ENCODE measurements around the gene CDK4. TPM values are rescaled to one million over a fixed set of nuclear protein-coding genes. Genes with fewer than 3 reads are reported as not detected.
A peak's percentile ranks its signal among the peaks of the same experiment; 100 is the strongest.

Gene CDK4
- total RNA-seq, 2 donors from 2014 or later = 111 to 278 TPM

DNA sequence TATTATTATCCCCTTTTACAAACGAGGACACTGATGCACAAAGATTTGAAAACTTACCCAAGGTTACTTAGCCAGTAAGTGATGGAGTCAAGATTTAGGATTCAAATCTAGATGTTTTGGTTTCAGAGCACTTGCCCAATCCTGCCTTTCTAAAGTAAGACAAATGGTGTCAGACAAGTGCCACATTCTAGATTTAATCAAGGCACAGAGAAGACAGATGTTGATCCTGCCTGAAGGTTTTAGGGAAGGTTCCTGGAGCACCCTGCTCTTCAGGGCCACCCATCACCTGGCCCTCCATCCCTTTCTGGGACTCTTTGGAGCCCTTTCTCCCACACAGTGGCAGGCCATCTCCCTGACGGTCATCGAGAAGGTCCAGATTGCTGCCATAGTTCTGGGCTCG, 5.7 kb upstream of the CDK4 start:
- Mint-ChIP-seq H3K9me3 (no peaks in the 10 kb centered on the region), H3K27me3 (no peaks in the 10 kb centered on the region), H3K27ac (no peak overlapping the region), H3K4me1 (ENCODE audit: low read depth in 2 of 2) (peaks cover 38 to 50% of the 10 kb centered on the region in 2 donors), H3K36me3 (no peaks in the 10 kb centered on the region), H3K4me3 (no peak overlapping the region)
- no peak for DNase-seq (ENCODE audit: low spot score)
- ATAC-seq = no peak

DNA sequence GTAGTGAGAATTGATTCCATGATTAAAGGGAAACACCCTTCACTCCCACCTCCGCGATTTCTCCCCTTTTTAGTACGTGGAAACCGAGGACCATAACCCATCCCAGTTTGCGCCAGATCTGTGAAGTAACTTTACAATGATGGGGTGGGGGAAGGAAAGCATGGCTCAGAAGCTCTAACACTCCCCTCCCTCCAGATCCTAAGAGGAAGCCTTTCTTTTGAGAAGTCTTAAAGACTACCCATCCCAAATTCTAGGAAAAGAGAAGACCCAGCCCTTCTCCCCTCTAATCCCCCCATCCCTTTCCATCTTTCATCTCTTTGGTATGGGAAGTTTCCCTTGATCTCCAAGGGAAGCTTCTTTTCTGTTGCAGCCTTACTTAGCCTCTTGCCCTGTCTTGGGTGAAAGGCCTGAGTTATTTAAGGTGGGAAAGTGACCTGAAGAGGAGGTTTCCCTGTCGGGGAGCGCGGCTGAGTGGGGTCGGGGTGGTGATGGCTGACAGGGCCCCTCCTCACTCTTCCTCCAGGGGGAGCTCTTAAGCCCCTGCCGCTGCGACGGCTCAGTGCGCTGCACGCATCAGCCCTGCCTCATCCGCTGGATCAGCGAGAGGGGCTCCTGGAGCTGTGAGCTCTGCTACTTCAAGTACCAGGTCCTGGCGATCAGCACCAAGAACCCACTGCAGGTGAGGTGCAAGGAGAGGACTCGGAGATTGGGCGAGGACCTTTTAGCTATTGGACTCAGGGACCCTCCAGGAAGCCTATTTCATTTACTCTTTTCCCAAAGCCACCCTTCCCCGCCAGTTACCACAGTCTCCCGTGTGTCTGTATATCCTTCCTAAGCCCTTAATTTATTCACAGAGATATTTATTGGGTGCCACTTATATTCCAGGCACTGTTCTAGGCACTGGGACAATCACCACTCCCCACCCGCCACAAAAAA, 4.6 kb upstream of the CDK4 start:
- DNase-seq (ENCODE audit: low spot score) (peak; percentile 76), ATAC-seq (peak in 1 of 2 donors; percentile 31)
- no peaks in the 10 kb centered on the region for H3K9me3 Mint-ChIP-seq
- H3K4me1 Mint-ChIP-seq (ENCODE audit: low read depth in 2 of 2) = peaks cover 45 to 56% of the 10 kb centered on the region in 2 donors
- H3K27me3 Mint-ChIP-seq = no peaks in the 10 kb centered on the region
- peaks cover 3% of the 10 kb centered on the region for H3K36me3 Mint-ChIP-seq
- peak overlapping the region; percentile 88 for H3K4me3 Mint-ChIP-seq
- H3K27ac Mint-ChIP-seq = peak overlapping the region; percentile 63 to 86

DNA sequence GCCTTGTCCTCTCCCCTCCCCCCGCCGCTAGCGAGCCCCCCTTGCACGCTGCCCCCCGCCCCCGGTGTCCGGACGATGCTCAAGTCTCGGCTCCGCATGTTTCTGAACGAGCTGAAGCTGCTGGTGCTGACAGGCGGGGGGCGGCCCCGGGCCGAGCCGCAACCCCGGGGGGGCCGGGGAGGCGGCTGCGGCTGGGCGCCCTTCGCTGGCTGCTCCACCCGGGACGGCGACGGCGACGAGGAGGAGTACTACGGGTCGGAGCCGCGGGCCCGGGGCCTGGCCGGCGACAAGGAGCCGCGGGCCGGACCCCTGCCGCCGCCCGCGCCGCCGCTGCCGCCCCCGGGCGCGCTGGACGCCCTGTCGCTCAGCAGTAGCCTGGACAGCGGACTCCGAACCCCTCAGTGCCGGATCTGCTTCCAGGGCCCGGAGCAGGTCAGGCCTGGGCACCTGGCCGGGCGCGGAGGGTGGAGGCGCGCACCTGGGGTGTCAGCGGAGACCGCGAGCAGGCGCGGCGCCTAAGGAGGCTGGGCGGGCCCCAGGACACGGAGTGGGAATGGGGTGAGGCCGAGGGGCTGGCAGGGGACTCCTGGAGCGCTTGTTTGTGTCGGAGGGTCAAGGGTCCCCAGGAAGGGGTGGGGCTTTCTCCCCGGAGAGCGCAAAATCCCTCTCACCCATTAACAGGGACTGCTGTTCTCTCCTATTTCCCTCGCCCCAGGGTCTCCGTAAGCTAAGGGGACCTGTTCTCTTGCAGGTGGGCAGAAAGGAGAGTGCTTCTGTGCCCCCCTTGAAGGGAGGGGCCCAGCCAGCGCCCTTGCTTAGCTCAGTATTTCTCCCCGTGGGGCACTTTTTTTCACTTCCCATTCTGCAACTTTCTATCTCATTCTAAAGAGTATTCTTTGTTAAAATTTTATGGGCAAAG, 3.6 kb upstream of the CDK4 start:
- Mint-ChIP-seq H3K36me3 (peaks cover 9% of the 10 kb centered on the region), H3K4me3 (peak overlapping the region; percentile 88), H3K27ac (peak overlapping the region; percentile 63 to 86), H3K9me3 (no peaks in the 10 kb centered on the region), H3K4me1 (ENCODE audit: low read depth in 2 of 2) (peaks cover 55 to 58% of the 10 kb centered on the region in 2 donors), H3K27me3 (no peaks in the 10 kb centered on the region)
- no peak for ATAC-seq
- no peak for DNase-seq (ENCODE audit: low spot score)

- no peak overlapping the region for H3K4me3 Mint-ChIP-seq
- no peaks in the 10 kb centered on the region for H3K9me3 Mint-ChIP-seq
- H3K27me3 Mint-ChIP-seq = no peaks in the 10 kb centered on the region
- DNase-seq (ENCODE audit: low spot score) = no peak
- ATAC-seq = no peak
- H3K4me1 Mint-ChIP-seq (ENCODE audit: low read depth in 2 of 2) = peaks cover 59 to 64% of the 10 kb centered on the region in 2 donors
- no peak overlapping the region for H3K27ac Mint-ChIP-seq
- peaks cover 14% of the 10 kb centered on the region for H3K36me3 Mint-ChIP-seq
These were observed 3.0 kb upstream of the CDK4 start for GRCh38 chr12:57755194-57755453.

GRCh38 chr12:57754411-57755193, 2.5 kb upstream of the CDK4 start, which contains the start of gene MARCHF9:
Gene MARCHF9 (plus strand): TSS chr12:57755103. CDS start chr12:57755529, 426 bp downstream.
- H3K4me3 Mint-ChIP-seq = peak within 1 kb of the TSS; percentile 94
- H3K9me3 Mint-ChIP-seq = no peaks in the 10 kb centered on the region
- ATAC-seq = peak; percentile 38 to 42
- H3K4me1 Mint-ChIP-seq (ENCODE audit: low read depth in 2 of 2) = peaks cover 59 to 60% of the 10 kb centered on the region in 2 donors
- peaks cover 14% of the 10 kb centered on the region for H3K36me3 Mint-ChIP-seq
- DNase-seq (ENCODE audit: low spot score) = no peak
- H3K27ac Mint-ChIP-seq = peak within 1 kb of the TSS; percentile 88 to 90
- no peaks in the 10 kb centered on the region for H3K27me3 Mint-ChIP-seq

GRCh38 chr12:57753756-57754337, 1.7 kb upstream of the CDK4 start:
- ATAC-seq = no peak
- no peaks in the 10 kb centered on the region for H3K9me3 Mint-ChIP-seq
- no peak for DNase-seq (ENCODE audit: low spot score)
- H3K4me3 Mint-ChIP-seq = peak overlapping the region; percentile 94
- H3K36me3 Mint-ChIP-seq = peaks cover 19% of the 10 kb centered on the region
- no peaks in the 10 kb centered on the region for H3K27me3 Mint-ChIP-seq
- peak overlapping the region; percentile 88 to 90 for H3K27ac Mint-ChIP-seq
- peaks cover 59 to 60% of the 10 kb centered on the region in 2 donors for H3K4me1 Mint-ChIP-seq (ENCODE audit: low read depth in 2 of 2)

- DNase-seq (ENCODE audit: low spot score) (no peak), ATAC-seq (no peak)
- Mint-ChIP-seq H3K4me3 (peak overlapping the region; percentile 94), H3K4me1 (ENCODE audit: low read depth in 2 of 2) (peaks cover 55% of the 10 kb centered on the region in 2 donors), H3K27ac (peak overlapping the region; percentile 88 to 90), H3K9me3 (no peaks in the 10 kb centered on the region), H3K36me3 (peaks cover 19% of the 10 kb centered on the region), H3K27me3 (no peaks in the 10 kb centered on the region)
These were observed 524 bp upstream of the CDK4 start for GRCh38 chr12:57752668-57753000.

GRCh38 chr12:57751432-57751787, 700 bp downstream of the CDK4 start:
- ATAC-seq (no peak), DNase-seq (ENCODE audit: low spot score) (no peak)
- Mint-ChIP-seq H3K4me3 (peak overlapping the region; percentile 94), H3K36me3 (peaks cover 24% of the 10 kb centered on the region), H3K4me1 (ENCODE audit: low read depth in 2 of 2) (peaks cover 50 to 51% of the 10 kb centered on the region in 2 donors), H3K9me3 (no peaks in the 10 kb centered on the region), H3K27me3 (no peaks in the 10 kb centered on the region), H3K27ac (peak overlapping the region; percentile 88 to 90)

GRCh38 chr12:57750561-57751431, 1.3 kb downstream of the CDK4 start:
- peak overlapping the region; percentile 94 for H3K4me3 Mint-ChIP-seq
- H3K27me3 Mint-ChIP-seq = no peaks in the 10 kb centered on the region
- H3K27ac Mint-ChIP-seq = peak overlapping the region; percentile 88 to 90
- H3K9me3 Mint-ChIP-seq = no peaks in the 10 kb centered on the region
- no peak for ATAC-seq
- DNase-seq (ENCODE audit: low spot score) = no peak
- H3K36me3 Mint-ChIP-seq = peaks cover 27% of the 10 kb centered on the region
- peaks cover 51 to 53% of the 10 kb centered on the region in 2 donors for H3K4me1 Mint-ChIP-seq (ENCODE audit: low read depth in 2 of 2)

DNA sequence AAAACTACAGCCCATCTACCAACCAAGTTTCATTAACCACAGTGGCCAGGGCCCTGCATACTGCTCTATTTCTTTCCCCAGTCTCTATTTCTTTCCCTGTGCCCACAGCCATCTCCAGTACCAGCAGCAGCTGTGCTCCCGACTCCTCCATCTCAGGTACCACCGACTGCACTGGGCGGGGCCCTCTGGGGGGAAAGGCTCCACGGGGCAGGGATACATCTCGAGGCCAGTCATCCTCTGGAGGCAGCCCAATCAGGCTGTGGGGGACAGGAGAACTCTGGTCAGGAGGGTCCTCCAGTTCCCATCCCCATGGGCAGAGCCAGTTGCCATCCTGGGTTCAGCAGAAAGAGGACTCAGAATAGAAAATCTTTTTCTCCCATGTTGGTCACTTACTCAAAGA, 3.0 kb downstream of the CDK4 start:
- H3K4me1 Mint-ChIP-seq (ENCODE audit: low read depth in 2 of 2) = peaks cover 59 to 63% of the 10 kb centered on the region in 2 donors
- ATAC-seq (no peak), DNase-seq (ENCODE audit: low spot score) (no peak)
- H3K27ac Mint-ChIP-seq = peak overlapping the region in 1 of 2 donors; percentile 11
- no peaks in the 10 kb centered on the region for H3K9me3 Mint-ChIP-seq
- no peaks in the 10 kb centered on the region for H3K27me3 Mint-ChIP-seq
- H3K36me3 Mint-ChIP-seq = peaks cover 27% of the 10 kb centered on the region
- H3K4me3 Mint-ChIP-seq = no peak overlapping the region

DNA sequence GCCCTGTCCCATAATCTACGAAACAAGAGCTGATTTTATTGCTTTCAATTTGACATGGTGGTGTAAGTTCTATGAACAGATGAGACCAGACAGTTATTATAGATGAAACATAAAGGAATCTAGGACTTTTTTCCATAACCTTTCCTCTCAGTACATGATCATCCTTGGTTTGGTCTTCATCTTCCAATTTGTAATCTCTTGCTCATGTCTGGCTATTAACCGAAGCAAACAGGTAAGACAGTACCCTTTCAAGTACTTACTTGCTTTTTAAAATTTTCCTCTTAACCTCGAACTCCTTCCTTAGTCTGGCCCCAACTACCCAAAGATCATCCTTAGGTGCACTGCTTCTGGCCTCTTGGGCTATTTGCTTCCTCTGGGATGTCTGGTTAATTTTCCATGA, 6.1 kb downstream of the CDK4 start:
- ATAC-seq (no peak), DNase-seq (ENCODE audit: low spot score) (no peak)
- H3K4me3 Mint-ChIP-seq = peak overlapping the region; percentile 96
- H3K27ac Mint-ChIP-seq = peak overlapping the region; percentile 98
- H3K27me3 Mint-ChIP-seq = no peaks in the 10 kb centered on the region
- peaks cover 48 to 54% of the 10 kb centered on the region in 2 donors for H3K4me1 Mint-ChIP-seq (ENCODE audit: low read depth in 2 of 2)
- H3K36me3 Mint-ChIP-seq = peaks cover 18% of the 10 kb centered on the region
- H3K9me3 Mint-ChIP-seq = no peaks in the 10 kb centered on the region

GRCh38 chr12:57745485-57745881, 6.6 kb downstream of the CDK4 start:
- peaks cover 48 to 54% of the 10 kb centered on the region in 2 donors for H3K4me1 Mint-ChIP-seq (ENCODE audit: low read depth in 2 of 2)
- H3K4me3 Mint-ChIP-seq = peak overlapping the region; percentile 96
- DNase-seq (ENCODE audit: low spot score) (no peak), ATAC-seq (no peak)
- H3K27ac Mint-ChIP-seq = peak overlapping the region; percentile 98
- H3K36me3 Mint-ChIP-seq = peaks cover 16% of the 10 kb centered on the region
- H3K27me3 Mint-ChIP-seq = no peaks in the 10 kb centered on the region
- H3K9me3 Mint-ChIP-seq = no peaks in the 10 kb centered on the region

Measured in natural killer cell treated with Interleukin-12 subunit alpha and Interleukin-12 subunit beta and Interleukin-15 and Interleukin-18, amount 100 ng/mL, for 72 hours (primary cell).